G401.6 (cell line): Measurements from ENCODE around the gene SPRYD4.
"Not testable (repeated sequence)": the region's sequence is repeated elsewhere in the genome, so short reads cannot be mapped to it uniquely, and the experiment has no call there.

Experiments
- FAIRE-seq: peaks from 2 replicates; lab custom pipeline; 2012; peaks lifted over from hg19 to GRCh38; lab: Jason Lieb, UNC

SPRYD4 gene

DNA sequence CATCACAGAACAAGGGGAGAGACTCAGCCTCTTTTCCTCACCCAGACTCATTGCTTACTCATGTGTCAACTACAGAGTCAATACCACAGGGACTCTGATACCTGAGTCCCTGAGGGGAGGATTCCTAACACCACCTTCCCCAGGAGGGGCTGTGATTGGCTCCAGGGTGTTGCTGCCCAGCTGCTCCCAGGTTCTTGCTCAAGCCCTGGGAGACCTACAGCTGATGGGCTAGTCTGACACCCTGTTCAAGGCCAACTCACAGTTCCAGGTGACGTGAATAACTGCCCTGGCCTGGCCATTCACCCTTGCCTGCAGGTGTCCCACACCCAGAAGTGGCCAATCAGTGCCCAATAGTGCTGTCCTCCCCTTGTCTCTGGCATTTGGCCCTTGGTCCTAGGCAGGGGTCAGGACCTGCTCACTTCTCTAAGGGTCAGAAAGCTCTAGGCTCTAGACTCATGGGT lies 8.6 kb downstream of the SPRYD4 start:
- FAIRE-seq = no peak

DNA sequence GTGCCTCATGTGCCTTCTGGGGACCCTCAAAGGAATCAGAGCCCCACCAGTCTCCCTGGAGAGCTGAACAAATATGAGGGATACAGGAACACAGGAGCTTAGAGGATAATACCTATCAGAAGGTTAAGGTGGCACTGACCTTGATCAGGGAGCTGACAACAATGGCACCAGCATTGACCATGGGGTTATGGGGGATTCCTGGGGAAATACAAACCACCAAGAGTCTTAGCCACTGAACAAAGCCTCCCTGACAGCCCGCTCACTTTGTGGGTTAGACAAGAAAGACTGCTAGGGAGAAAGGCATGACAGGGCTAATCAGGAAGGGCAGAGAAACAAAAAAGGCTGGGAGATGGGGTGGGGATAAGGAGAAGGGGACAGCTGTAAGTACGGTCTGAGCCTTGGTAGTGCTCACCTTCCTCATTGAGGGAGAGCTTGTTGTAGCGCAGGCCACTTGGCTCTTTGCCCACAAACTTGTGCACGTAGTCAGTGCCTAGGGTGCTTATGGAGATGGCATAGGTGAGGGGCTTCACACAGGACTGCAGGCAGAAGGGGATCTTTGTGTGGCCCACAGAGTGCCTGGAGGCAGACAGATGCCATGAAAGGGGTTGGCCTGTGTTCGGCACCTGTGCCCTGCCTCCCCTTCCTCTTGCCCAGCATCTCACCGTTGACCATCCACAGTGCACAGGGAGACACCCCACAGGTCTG lies 9.3 kb downstream of the SPRYD4 start:
- no peak for FAIRE-seq

DNA sequence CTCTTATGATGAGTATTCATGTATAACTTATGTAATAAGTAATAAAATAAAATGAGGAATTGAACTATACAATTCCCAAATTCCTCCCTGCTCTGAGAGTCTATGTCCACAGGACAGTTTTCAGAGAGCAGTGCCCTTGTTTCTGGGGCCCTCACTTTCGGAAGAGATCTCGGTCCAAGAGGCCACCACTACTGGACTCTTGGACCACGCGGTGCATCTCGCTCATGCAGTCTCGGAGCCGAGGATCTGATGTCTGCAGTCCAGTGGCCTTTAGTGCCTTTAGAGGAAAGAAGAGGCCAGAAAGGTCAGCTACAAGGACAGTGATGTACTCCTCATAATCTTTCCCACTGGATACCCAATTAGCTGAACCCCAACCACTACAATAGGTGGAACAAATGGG lies 11.2 kb downstream of the SPRYD4 start:
- no peak for FAIRE-seq

DNA sequence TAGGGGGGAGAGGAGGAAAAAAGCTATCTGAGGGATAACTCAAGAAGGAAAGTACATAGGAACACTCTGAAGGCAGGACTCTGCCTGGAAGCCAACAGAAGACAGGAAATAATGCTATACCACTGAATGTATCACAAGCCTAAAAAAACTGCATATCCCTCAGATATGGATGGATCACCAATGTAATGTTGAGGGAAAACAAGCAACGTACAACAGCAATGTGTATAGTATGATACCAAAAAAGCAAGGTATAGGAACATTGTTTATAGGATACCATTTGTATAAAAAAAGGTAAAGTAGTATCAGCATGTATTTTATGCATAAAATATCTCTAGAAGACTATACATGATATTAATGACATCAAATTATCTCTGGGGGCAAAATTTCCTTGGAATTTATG lies 16.2 kb downstream of the SPRYD4 start:
- no peak for FAIRE-seq

DNA sequence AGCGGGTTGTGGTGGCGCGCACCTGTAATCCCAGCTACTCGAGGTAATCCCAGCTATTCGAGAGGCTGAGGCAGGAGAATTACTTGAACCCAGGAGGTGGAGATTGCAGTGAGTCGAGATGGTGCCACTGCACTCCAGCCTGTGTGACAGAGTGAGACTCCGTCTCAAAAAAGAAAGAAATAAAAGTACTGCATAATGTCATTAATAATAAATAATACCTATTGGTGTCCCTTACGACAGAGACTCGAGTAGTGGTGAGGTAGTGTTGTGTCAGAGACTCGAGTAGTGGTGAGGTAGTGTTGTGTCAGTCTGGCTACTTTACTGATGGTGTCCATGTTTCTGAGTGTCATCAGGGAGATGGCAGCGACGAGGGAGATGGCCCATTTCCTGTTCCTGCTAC lies 18.3 kb downstream of the SPRYD4 start:
- FAIRE-seq = no peak

DNA sequence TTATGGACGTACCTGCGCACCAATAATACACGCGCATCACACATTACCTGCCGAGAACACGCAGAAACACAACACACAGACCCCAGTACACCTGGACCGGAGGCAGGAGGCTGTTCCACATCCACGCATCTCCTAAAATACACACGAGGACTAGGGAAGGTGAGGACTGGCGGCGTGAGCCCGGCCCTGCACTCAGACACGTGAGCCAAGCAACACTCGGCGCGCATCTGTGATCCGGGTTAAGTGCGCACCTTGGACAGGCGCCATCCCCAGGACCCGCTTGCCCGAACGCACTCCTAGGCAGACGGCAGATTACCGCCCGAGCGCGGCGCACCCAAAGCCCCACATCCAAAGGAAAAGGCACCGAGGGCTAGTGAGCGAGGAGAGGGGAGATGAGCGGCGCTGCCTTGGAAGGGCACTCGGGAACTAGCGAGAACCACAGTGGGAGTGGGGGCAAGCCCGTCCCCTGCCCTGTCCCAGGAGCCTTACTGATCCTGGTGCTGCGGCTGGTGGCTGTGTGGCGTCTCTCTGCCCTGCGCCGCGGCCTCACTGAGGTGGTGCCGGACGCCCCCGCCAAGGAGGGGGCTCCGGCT lies 19.2 kb downstream of the SPRYD4 start:
- no peak for FAIRE-seq

DNA sequence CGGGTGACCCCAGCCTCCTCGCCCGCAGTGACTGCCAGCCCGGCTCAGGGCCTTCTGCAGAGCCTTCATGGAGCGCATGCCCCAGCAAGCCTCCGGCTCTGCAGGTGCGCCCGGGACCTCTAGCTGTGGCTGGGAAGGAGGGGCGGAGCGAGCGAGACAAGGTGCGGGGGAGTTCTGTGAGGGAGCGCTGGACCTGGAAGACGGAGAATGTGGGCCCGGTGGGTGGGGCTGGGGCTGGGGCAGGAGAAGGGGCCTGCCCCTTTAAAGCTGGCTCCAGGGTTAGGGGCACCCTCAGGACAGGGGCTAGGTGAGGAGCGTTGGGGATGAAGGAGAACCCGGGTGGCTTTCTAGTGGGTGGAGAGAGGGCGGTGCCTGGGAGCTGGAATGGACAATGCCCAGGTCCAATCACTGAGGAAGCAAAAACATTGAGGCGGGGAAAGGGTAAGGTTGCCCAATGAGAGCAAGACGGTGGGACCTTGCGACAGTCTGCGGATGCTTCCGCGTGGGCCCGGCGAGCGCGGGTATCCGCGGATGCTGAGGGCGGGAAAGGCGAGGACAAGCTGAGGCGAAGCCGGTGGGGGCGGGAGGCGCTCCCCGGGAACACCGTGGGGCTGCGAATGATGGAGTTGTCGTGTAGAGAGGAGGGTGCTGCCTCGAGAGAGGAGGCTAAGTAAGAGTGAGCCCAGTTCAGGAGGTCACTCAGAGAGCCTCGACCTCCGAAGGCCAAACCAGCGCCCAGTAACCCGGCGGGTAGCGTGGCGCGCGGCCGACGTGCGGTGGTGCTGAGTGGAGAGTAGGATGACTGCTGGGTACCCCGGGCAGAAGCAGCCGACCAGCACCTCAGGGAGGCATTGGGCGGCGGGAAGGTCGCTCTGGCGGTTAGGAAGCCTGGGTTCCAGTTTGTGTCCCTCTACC lies 19.9 kb downstream of the SPRYD4 start, which contains the start of gene GLS2:
GLS2 (minus strand) TSS at position 121 of the 915 bp plus-strand sequence; CDS start at position 78, 43 bp downstream.
- FAIRE-seq = no peak

DNA sequence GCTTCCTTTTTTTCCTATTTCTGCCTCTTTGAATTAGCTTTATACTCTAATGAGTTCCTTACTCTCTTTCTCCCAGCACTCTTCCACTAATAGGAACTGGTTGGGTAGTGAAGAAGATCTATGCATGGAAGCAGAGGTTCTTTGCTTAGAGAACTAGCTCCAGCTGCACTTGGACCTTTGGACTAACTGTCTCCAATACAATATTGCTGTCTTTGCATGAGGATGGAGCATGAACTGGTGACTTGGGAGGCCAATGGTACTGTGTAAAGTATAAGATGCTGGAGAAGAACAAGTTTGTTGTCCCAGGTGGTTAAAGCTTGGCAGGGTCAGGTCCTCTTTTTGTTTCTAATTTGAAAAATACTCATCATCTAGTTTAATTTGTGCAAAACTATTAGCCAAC lies 22.0 kb downstream of the SPRYD4 start:
- FAIRE-seq = no peak

DNA sequence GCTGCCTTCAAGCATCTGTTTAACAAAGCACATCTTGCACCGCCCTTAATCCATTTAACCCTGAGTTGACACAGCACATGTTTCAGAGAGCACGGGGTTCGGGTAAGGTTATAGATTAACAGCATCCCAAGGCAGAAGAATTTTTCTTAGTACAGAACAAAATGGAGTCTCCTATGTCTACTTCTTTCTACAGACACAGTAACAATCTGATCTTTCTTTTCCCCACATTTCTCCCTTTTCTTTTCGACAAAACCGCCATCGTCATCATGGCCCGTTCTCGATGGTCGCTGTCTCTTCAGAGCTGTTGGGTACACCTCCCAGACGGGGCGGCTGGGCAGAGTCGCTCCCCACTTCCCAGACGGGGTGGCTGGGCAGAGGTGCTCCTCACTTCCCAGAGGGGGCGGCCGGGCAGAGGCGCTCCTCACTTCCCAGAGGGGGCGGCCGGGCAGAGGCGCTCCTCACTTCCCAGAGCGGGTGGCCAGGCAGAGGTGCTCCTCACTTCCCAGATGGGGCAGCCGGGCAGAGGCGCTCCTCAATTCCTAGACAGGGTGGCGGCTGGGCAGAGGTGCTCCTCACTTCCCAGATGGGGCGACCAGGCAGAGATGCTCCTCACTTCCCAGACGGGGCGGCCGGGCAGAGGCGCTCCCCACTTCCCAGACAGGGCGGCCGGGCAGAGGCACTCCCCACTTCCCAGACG lies 25.2 kb downstream of the SPRYD4 start:
- not testable (repeated sequence) for FAIRE-seq

DNA sequence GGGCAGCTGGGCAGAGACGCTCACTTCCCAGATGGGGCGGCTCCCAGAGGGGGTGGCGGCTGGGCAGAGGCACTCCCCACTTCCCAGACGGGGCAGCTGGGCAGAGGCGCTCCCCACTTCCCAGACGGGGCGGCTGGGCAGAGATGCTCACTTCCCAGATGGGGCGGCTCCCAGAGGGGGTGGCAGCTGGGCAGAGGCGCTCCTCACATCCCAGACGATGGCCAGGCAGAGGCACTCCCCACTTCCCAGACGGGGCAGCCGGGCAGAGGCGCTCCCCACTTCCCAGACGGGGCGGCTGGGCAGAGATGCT lies 25.7 kb downstream of the SPRYD4 start:
- not testable (repeated sequence) for FAIRE-seq

DNA sequence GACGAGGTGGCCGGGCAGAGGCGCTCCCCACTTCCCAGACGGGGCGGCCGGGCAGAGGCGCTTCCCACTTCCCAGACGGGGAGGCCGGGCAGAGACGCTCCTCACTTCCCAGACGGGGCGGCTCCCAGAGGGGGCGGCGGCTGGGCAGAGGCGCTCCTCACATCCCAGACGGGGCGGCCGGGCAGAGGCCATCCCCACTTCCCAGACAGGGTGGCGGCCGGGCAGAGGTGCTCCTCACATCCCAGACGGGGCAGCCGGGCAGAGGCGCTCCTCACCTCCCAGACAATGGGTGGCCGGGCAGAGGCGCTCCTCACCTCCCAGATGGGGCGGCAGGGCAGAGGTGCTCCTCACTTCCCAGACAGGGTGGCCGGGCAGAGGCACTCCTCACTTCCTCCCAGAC lies 26.1 kb downstream of the SPRYD4 start:
- not testable (repeated sequence) for FAIRE-seq

DNA sequence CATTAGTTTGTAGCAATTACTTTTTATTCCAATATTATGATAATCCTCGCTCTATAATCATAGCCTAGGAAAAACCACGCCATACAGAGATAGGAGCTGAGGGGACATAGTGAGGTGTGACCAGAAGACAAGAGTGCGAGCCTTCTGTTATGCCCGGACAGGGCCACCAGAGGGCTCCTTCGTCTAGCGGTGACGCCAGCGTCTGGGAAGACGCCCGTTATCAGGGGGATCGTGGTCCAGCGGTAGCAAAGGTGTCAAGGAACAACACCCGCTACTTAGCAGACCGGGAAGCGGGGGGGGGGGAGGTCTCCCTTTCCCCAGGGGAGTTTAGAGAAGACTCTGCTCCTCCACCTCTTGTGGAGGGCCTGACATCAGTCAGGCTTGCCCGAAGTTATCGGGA lies 28.3 kb downstream of the SPRYD4 start:
- not testable (repeated sequence) for FAIRE-seq

DNA sequence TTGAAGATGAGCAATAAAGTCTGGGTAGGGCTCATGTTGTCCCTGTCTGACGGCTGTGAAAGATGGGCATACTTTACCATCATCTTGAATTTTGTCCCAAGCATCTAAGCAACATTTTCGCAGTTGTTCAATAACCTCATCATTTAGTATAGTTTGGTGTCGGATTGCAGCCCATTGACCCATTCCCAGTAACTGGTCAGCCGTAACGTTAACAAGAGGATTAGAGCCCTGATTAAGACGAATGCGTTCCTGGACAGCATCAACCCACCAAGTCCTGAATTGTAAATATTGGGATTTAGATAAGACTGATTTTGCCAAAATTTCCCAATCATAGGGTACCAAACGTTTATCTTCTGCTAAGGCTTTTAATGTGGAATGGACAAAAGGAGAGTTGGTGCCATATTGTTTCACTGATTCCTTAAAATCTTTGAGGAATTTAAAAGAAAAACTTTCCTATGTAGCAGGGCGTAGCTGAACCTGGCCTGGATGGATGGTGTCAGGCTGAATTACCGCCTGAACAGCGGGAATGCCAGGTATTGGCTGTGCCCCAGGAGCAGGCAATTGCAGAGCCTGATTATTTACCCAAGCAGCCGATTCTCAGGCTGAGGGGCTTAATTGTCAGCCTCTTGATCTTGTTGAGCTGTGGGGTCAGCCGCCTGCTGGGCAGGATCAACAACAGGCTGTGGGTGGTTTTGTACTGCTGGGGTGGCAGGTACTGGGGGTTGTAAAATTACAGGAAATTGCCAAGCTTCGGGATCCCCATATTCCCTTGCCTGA lies 29.9 kb downstream of the SPRYD4 start:
- FAIRE-seq = not testable (repeated sequence)

DNA sequence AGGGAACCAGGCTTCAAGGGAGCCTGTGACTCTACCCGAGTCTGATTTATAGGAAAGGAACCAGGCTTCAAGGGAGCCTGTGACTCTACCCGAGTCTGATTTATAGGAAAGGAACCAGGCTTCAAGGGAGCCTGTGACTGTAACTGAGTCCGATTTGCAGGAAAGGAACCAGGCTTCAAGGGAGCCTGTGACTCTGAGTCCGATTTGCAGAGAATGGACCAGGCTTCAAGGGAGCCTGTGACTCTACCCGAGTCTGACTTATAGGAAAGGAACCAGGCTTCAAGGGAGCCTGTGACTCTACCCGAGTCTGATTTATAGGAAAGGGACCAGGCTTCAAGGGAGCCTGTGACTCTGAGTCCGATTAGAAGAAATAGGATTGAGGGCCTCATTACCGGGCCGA lies 31.1 kb downstream of the SPRYD4 start:
- FAIRE-seq = not testable (repeated sequence)

DNA sequence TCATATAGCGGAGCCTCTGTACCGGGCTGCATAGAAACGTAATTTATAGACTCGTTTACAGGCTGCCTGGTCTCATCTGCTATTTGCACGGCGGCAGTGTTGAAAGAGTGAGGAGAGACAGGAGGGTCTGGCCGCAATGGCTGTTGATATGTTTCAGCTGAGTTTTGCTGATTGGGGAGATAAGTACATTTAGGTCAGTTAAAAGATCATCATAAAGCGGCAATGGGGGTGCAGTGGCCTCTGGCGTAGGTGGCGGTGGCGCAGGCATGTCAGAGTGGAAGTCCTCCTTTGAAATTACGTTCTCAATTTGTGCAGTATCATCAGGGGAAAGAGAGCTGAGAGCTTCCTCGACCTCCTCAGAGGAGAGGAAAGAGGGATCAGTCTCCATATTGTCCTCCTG lies 31.5 kb downstream of the SPRYD4 start:
- not testable (repeated sequence) for FAIRE-seq

DNA sequence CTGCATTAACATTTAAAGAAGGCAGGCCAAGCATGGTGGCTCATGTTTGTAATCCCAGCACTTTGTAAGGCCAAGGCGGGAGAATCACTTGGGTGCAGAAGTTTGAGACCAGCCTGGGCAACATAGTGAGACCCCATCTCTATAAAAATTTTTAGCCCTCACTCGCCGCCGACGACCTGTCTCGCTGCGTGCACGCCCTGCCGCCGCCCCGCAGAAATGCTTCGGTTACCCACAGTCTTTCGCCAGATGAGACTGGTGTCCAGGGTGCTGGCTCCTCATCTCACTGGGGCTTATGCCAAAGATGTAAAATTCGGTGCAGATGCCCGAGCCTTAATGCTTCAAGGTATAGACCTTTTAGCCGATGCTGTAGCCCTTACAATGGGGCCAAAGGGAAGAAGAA lies 42.4 kb downstream of the SPRYD4 start:
- FAIRE-seq = no peak

DNA sequence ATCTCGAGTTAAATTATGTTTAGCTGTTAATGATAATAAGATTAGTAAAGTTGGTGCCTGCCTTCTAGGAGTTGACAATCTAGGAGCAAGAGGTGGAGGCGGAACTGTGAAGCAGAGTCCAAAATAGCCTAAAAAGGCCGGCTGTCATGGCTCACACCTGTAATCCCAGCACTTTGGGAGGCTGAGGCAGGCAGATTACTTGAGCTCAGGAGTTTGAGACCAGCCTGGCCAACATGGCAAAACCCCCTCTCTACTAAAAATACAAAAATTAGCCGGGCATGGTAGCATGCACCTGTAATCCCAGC lies 45.6 kb downstream of the SPRYD4 start:
- FAIRE-seq = not testable (repeated sequence)

DNA sequence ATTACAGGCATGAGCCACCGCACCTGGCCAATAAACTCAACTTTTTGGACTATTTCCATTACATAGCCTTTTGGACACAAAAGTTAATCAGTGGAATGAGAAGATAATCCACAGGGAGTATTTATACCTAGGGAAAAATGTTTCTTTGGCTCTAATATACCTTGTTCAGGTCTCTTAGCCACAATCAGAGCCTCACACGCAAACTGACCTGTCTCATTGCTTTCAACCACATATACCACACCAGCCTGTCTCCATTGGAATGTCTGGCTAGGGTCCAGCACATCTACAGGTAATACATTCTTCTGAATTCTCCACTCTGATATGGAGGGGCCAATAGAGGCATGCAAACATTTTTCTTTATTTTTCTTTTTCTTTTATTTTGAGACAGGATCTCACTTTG lies 49.5 kb downstream of the SPRYD4 start:
- no peak for FAIRE-seq

DNA sequence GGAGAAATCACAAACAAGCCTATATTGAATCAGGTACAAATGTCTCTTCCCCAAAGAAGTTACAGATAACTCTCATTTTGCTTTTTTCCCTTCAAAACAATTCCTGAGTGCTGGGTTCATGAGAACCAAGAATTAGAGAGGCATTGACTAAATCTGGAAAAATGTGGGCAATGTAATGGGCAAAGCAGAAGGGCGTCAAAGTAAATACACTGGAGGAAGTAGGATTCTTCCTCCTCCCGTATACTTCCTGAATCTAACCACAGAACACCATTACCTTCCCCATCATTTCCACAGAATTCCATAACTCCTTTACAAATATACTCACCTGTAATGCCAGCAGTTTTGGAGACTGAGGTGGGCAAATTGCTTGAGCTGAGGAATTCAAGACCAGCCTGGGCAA lies 50.2 kb downstream of the SPRYD4 start:
- no peak for FAIRE-seq

DNA sequence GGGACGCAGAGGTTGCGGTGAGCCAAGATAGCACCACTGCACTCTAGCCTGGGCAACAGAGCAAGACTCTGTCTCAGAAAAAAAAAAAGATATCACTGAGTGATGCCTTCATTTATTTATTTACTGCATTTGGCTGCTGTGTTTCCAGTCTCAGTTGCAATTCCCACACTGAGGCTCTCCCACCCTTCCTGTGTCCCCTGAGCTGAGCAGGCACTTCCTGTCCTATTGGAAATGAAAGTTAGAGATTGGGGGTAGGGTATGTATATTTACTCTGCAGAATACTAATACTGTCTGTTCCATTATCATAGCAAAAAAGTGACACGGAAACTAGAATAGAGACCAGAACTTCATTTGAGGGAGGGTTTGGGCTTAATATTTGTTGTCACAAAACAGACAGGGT lies 51.7 kb downstream of the SPRYD4 start:
- FAIRE-seq = no peak

DNA sequence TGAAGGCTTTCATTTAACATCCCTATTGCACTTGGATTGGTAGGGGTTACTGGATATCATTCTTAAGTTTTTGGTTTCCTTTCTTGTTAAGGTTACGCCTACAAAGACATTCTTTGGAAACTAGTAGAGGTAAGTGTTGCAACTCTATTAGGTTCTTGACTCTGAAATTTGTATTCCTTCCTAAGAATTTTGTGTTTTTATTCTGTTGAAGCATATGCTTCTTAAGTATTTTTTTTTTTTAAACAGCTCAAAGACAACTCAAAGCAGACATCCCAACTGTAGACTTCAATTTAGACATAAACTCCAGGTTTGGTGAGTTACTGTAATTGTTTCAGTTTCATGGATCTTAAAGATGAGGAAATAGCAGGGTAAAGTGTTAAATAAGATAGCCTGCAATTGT lies 52.1 kb downstream of the SPRYD4 start:
- FAIRE-seq = peak; percentile 57

DNA sequence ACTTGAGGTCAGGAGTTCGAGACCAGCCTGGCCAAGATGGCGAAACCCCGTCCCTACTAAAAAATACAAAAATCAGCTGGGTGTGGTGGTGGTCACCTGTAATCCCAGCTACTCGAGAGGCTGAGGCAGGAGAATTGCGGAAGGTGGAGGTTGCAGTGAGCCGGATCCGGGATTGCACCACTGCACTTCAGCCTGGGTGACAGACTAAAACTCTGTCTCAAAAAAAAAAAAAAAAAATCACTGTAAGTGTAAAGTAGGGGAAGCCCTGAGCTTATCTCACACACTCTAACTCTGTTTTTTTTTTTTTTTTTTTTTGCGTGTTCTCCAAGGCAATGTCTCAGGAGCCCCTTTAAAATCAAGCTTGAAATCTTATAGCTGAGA lies 52.8 kb downstream of the SPRYD4 start:
- no peak for FAIRE-seq
